ENCODE data around the gene RABGGTA. TPM values are rescaled to one million over a fixed set of nuclear protein-coding genes. Genes with fewer than 3 reads are reported as not detected.

Gene RABGGTA
- total and polyA plus RNA-seq, 10 of the 15 experiments (the other 5 are each of a cell fraction or from before 2014, with no cell fraction given): 19.1 to 75.6 (median 46.9) TPM

- H3K27me3 ChIP-seq (replicated peaks in 1 of 2; ENCODE audit: control insufficient read depth in 2 of 2, insufficient read depth in 2 of 2, low read length in 1 of 2): no peaks in the 10 kb centered on the region
- H4K20me1 ChIP-seq (ENCODE audit: control insufficient read depth, insufficient read depth): no peaks in the 10 kb centered on the region
- RAD21 ChIA-PET (ENCODE audit: unreplicated experiment): interaction anchor here (2.3 kb wide), 1 partner anchor 10 kb away, joined by 13 read pairs; the partner anchor contains the start of gene TINF2
- BruUV-seq (replicated peaks): no TSS peak
- WGBS (ENCODE audit: insufficient coverage, insufficient replicate concordance, low lambda C conversion rate, missing lambda C conversion rate): 1% methylated on average over 29 of the region's 30 CpGs
- H3K9me3 ChIP-seq (replicated peaks; ENCODE audit: control insufficient read depth, insufficient read depth, low read length): no peaks in the 10 kb centered on the region
- CTCF ChIA-PET: interaction anchor here (1.3 to 2.3 kb wide), 2 partner anchors 10 to 17 kb away, joined by 3 to 12 read pairs; partner anchors contain the start of genes MDP1 and TINF2
- H3K4me3 ChIP-seq: peak within 1 kb of the TSS; percentile 87
- intact Hi-C loops (cut with micrococcal nuclease; ENCODE audit: unreplicated experiment): loop anchor here (1.0 kb wide), 2 partner anchors 10 to 19 kb away; partner anchors contain the start of genes CHMP4A and TINF2
- POLR2A ChIA-PET: interaction anchor here (1.7 to 2.1 kb wide), 2 partner anchors 10 to 35 kb away, joined by 4 to 15 read pairs; partner anchors contain the start of gene TINF2
- peaks cover 14% of the 10 kb centered on the region for H3K4me1 ChIP-seq (ENCODE audit: control insufficient read depth, insufficient read depth, low read length)
- peak within 1 kb of the TSS; percentile 91 for H2AFZ ChIP-seq (ENCODE audit: control insufficient read depth, low read depth, low read length)
- DNase-seq (ENCODE audit: low read depth, low spot score): peak; percentile 69
- ATAC-seq: peak; percentile 86
- peaks cover 35% of the 10 kb centered on the region for H3K79me2 ChIP-seq (ENCODE audit: control insufficient read depth, insufficient read depth, low read length)
- H3K4me2 ChIP-seq (ENCODE audit: control insufficient read depth, insufficient read depth): peak within 1 kb of the TSS; percentile 97
- H3K36me3 ChIP-seq (ENCODE audit: control insufficient read depth in 2 of 2, insufficient read depth in 2 of 2, low read length in 1 of 2): peaks cover 1 to 25% of the 10 kb centered on the region in 2 experiments; a peak in 3 of 4 replicates
- SMC1A ChIA-PET (ENCODE audit: uncharacterized antibody, unreplicated experiment): interaction anchor here (1.0 to 2.0 kb wide), 2 partner anchors 10 to 13 kb away, joined by 4 to 6 read pairs; partner anchors contain the start of gene TINF2
- in situ Hi-C loops (cut with MboI): no loop called here
- FAIRE-seq: peak; percentile 86
- H3K27ac ChIP-seq (ENCODE audit: control insufficient read depth, insufficient read depth): peak within 1 kb of the TSS; percentile 84
- H3K9ac ChIP-seq (ENCODE audit: control insufficient read depth, insufficient read depth, low read length): peak within 1 kb of the TSS; percentile 92
- TF ChIP-seq RCOR1 (conservative IDR thresholded peaks at IDR 0.05; ENCODE audit: low read depth, low read length): no peak
- no peak for TF ChIP-seq BMI1 (IDR thresholded peaks at IDR 0.05; ENCODE audit: borderline replicate concordance)
- no peak for TF ChIP-seq SMAD1 (IDR thresholded peaks at IDR 0.05; ENCODE audit: low read depth, partially characterized antibody)
- 0 out of 2 replicates have a peak, but pooled peaks have one; percentile 30 for TF ChIP-seq TBL1XR1 (IDR thresholded peaks at IDR 0.05; ENCODE audit: low read depth, low read length)
- TF ChIP-seq CHD1 (IDR thresholded peaks at IDR 0.05; ENCODE audit: low read depth, low read length): no peak
- TF ChIP-seq ZBTB11 (CRISPR knock-in tag; IDR thresholded peaks at IDR 0.05): no peak
- TF ChIP-seq YY1 (IDR thresholded peaks at IDR 0.05; ENCODE audit: low read depth, low read length): peak; percentile 69
- TF ChIP-seq NR2F1 (conservative IDR thresholded peaks at IDR 0.05): no peak
- no peak for TF ChIP-seq STAT3 (IDR thresholded peaks at IDR 0.05; ENCODE audit: low read depth, low read length)
- no peak for TF ChIP-seq FOS (IDR thresholded peaks at IDR 0.05; ENCODE audit: borderline replicate concordance, extremely low read depth, insufficient read length)
- TF ChIP-seq SREBF1 (IDR thresholded peaks at IDR 0.05; ENCODE audit: low read length): peak; percentile 74
- peak; percentile 97 for TF ChIP-seq HCFC1 (IDR thresholded peaks at IDR 0.05; ENCODE audit: low read length)
- TF ChIP-seq BACH1 (IDR thresholded peaks at IDR 0.05; ENCODE audit: borderline replicate concordance): no peak
- TF ChIP-seq SUPT20H (IDR thresholded peaks at IDR 0.05; ENCODE audit: borderline replicate concordance, control insufficient read depth, low read depth, low read length): no peak
- no peak for TF ChIP-seq TCF3 (IDR thresholded peaks at IDR 0.05; ENCODE audit: borderline replicate concordance, insufficient read depth, low read depth, low read length)
- TF ChIP-seq CREB1 (IDR thresholded peaks at IDR 0.05; ENCODE audit: low read depth): peak; percentile 91
- TF ChIP-seq PRDM15 (CRISPR knock-in tag; IDR thresholded peaks at IDR 0.05): no peak
- TF ChIP-seq KDM1A (IDR thresholded peaks at IDR 0.05; ENCODE audit: borderline replicate concordance): no peak
- no peak for TF ChIP-seq MYB (IDR thresholded peaks at IDR 0.05; ENCODE audit: borderline replicate concordance, low read depth, low read length)
Observed at GRCh38 chr14:24232121-24232644, 39.2 kb downstream of the RABGGTA start, which contains the start of gene NEDD8. Gene NEDD8, minus strand, starts transcription at chr14:24232367. Its CDS starts 100 bp downstream, at chr14:24232267.

Data from GM12878 (cell line).